H9 (cell line): ENCODE results near the gene WDR5B. TPM values are rescaled to one million over a fixed set of nuclear protein-coding genes. Genes with fewer than 3 reads are reported as not detected.

ENCODE experiments used
- DNase-seq: peaks from one replicate; pipeline ENCODE4 v3.0.0-alpha.2; 2017
- H2AFZ ChIP-seq: one replicate; pipeline ENCODE4 v1.6.1; 2013; ENCODE audit warnings: mild to moderate bottlenecking, low read length, control low read depth, moderate library complexity
- H2AK5ac ChIP-seq: 2 replicates; pipeline ENCODE4 v1.6.1; 2013; ENCODE audit warnings: low read length, control low read depth, mixed read lengths; ENCODE audit not compliant: insufficient read length
- H2BK120ac ChIP-seq: one replicate; pipeline ENCODE4 v1.6.1; 2013; ENCODE audit warnings: low read depth, mild to moderate bottlenecking, low read length, control low read depth, inconsistent platforms; ENCODE audit not compliant: poor library complexity, severe bottlenecking
- H2BK12ac ChIP-seq: 2 replicates; pipeline ENCODE4 v1.6.1; 2013; ENCODE audit warnings: low read length, control low read depth, mixed read lengths, low read depth; ENCODE audit not compliant: insufficient read length
- H2BK15ac ChIP-seq: 2 replicates; pipeline ENCODE4 v1.6.1; 2013; ENCODE audit warnings: low read depth, low read length, control low read depth
- H2BK20ac ChIP-seq: one replicate; pipeline ENCODE4 v1.6.1; 2013; ENCODE audit warnings: low read depth, mild to moderate bottlenecking, low read length, control low read depth, inconsistent platforms; ENCODE audit not compliant: poor library complexity, severe bottlenecking
- H2BK5ac ChIP-seq: 2 replicates; pipeline ENCODE4 v1.6.1; 2013; ENCODE audit warnings: low read length, control low read depth, mixed read lengths; ENCODE audit not compliant: insufficient read length
- H3K14ac ChIP-seq: 2 replicates; pipeline ENCODE4 v1.6.1; 2013; ENCODE audit warnings: low read length, control low read depth; ENCODE audit not compliant: insufficient read depth
- H3K18ac ChIP-seq: 2 replicates; pipeline ENCODE4 v1.6.1; 2013; ENCODE audit warnings: low read depth, mild to moderate bottlenecking, mixed read lengths, low read length, control low read depth; ENCODE audit not compliant: insufficient read length
- H3K23ac ChIP-seq: 2 replicates; pipeline ENCODE4 v1.6.1; 2013; ENCODE audit warnings: low read length, control low read depth, mixed read lengths, low read depth; ENCODE audit not compliant: insufficient read length
- H3K23me2 ChIP-seq: 2 replicates; pipeline ENCODE4 v1.6.1; 2013; ENCODE audit warnings: low read depth, mild to moderate bottlenecking, mixed read lengths, low read length, control low read depth; ENCODE audit not compliant: insufficient read length, poor library complexity, severe bottlenecking
- H3K27ac ChIP-seq: 2 replicates; pipeline ENCODE4 v1.5.1; 2013; ENCODE audit warnings: low read length, control low read depth, mixed read lengths, low read depth; ENCODE audit not compliant: insufficient read length
- H3K27me3 ChIP-seq: 2 replicates; pipeline ENCODE4 v1.6.1; 2013; ENCODE audit warnings: low read length, control low read depth, inconsistent platforms; ENCODE audit not compliant: insufficient read depth
- H3K4ac ChIP-seq: 2 replicates; pipeline ENCODE4 v1.6.1; 2013; ENCODE audit warnings: low read depth, mild to moderate bottlenecking, control low read depth, inconsistent platforms, low read length, moderate library complexity
- H3K4me1 ChIP-seq: 2 replicates; pipeline ENCODE4 v1.6.1; 2013; ENCODE audit warnings: low read length, control low read depth, inconsistent platforms; ENCODE audit not compliant: insufficient read depth
- H3K4me2 ChIP-seq: 2 replicates; pipeline ENCODE4 v1.6.1; 2013; ENCODE audit warnings: low read length, control low read depth, mixed read lengths; ENCODE audit not compliant: insufficient read length, insufficient read depth
- H3K56ac ChIP-seq: 2 replicates; pipeline ENCODE4 v1.6.1; 2013; ENCODE audit warnings: low read depth, mild to moderate bottlenecking, mixed read lengths, low read length, control low read depth; ENCODE audit not compliant: insufficient read length
- H3K79me1 ChIP-seq: 2 replicates; pipeline ENCODE4 v1.6.1; 2013; ENCODE audit warnings: low read depth, mild to moderate bottlenecking, moderate library complexity, low read length, control low read depth, inconsistent platforms; ENCODE audit not compliant: insufficient read depth, poor library complexity, severe bottlenecking
- H3K79me2 ChIP-seq: 2 replicates; pipeline ENCODE4 v1.6.1; 2013; ENCODE audit warnings: low read length, control low read depth, inconsistent platforms; ENCODE audit not compliant: insufficient read depth
- H3K9ac ChIP-seq: 2 replicates; pipeline ENCODE4 v1.6.1; 2013; ENCODE audit warnings: low read length, control low read depth, mixed read lengths; ENCODE audit not compliant: insufficient read length; ENCODE audit errors: extremely low read depth
- H3K9me3 ChIP-seq: one replicate; pipeline ENCODE4 v1.6.1; 2013; ENCODE audit warnings: low read depth, low read length, inconsistent platforms; ENCODE audit not compliant: control insufficient read depth
- H3T11ph ChIP-seq: one replicate; pipeline ENCODE4 v1.6.1; 2013; ENCODE audit warnings: mild to moderate bottlenecking, low read length, control low read depth, inconsistent platforms
- H4K20me1 ChIP-seq: one replicate; pipeline ENCODE4 v1.6.1; 2013; ENCODE audit not compliant: control insufficient read depth, insufficient read length, insufficient read depth
- H4K5ac ChIP-seq: 2 replicates; pipeline ENCODE4 v1.6.1; 2013; ENCODE audit warnings: low read depth, mild to moderate bottlenecking, mixed read lengths, low read length, control low read depth; ENCODE audit not compliant: insufficient read length
- H4K8ac ChIP-seq: replicated peaks from 2 replicates; pipeline ENCODE4 v1.6.1; 2013; ENCODE audit warnings: low read length, control low read depth, mixed read lengths, low read depth; ENCODE audit not compliant: insufficient read length
- H4K91ac ChIP-seq: 2 replicates; pipeline ENCODE4 v1.6.1; 2013; ENCODE audit warnings: low read depth, mild to moderate bottlenecking, moderate library complexity, mixed read lengths, low read length, control low read depth; ENCODE audit not compliant: insufficient read length
- H3K27ac Mint-ChIP-seq, 3 experiments: 2 replicates in 2 of 3; 3 replicates in 1 of 3; pipeline ENCODE4 v1.8.0; 2020 to 2021; ENCODE audit warnings: mixed read lengths in 3 of 3, mild to moderate bottlenecking in 1 of 3, moderate library complexity in 1 of 3
- H3K27me3 Mint-ChIP-seq: 2 replicates; pipeline ENCODE4 v1.8.0; 2021; ENCODE audit warnings: low read depth, mild to moderate bottlenecking, moderate library complexity, mixed read lengths
- H3K36me3 Mint-ChIP-seq, 3 experiments: 2 replicates in 2 of 3; 3 replicates in 1 of 3; pipeline ENCODE4 v1.8.0; 2020 to 2021; ENCODE audit warnings: low read depth in 3 of 3, mixed read lengths in 3 of 3; ENCODE audit not compliant: insufficient read depth in 1 of 3
- H3K4me1 Mint-ChIP-seq, 2 experiments: 2 replicates each; pipeline ENCODE4 v1.8.0; 2020; ENCODE audit warnings: mixed read lengths in 2 of 2
- H3K4me3 Mint-ChIP-seq, 2 experiments: 2 replicates in 1 of 2; 3 replicates in 1 of 2; pipeline ENCODE4 v1.8.0; 2020 to 2021; ENCODE audit warnings: mild to moderate bottlenecking in 2 of 2, mixed read lengths in 2 of 2, moderate library complexity in 1 of 2
- H3K9me3 Mint-ChIP-seq, 2 experiments: 2 replicates in 1 of 2; 3 replicates in 1 of 2; pipeline ENCODE4 v1.8.0; 2020; ENCODE audit warnings: mild to moderate bottlenecking in 2 of 2, mixed read lengths in 2 of 2, moderate library complexity in 1 of 2
- CTCF ChIP-seq: fragments of 200-600 bp; sonication (generic); conservative IDR thresholded peaks from 3 replicates; pipeline ENCODE4 v1.8.0; 2021; ENCODE audit warnings: antibody characterized with exemption, mild to moderate bottlenecking
- WGBS: extraction: QIAGEN DNeasy Blood & Tissue Kit; methylation state at CpG from one replicate; pipeline ENCODE4 v1.1.7; 2013; ENCODE audit warnings: missing lambda C conversion rate, low lambda C conversion rate, mixed read lengths; ENCODE audit not compliant: insufficient read length; ENCODE audit errors: extremely low coverage; 5-methylcytosine and 5-hydroxymethylcytosine counted together
- total RNA-seq: library from RNA; stranded (reverse); gene quantifications from 2 replicates; pipeline ENCODE4 v1.2.1, GENCODE V29; 2021

The WDR5B gene
- total RNA-seq, 1 experiment from 2014 or later = 3.7 TPM

DNA sequence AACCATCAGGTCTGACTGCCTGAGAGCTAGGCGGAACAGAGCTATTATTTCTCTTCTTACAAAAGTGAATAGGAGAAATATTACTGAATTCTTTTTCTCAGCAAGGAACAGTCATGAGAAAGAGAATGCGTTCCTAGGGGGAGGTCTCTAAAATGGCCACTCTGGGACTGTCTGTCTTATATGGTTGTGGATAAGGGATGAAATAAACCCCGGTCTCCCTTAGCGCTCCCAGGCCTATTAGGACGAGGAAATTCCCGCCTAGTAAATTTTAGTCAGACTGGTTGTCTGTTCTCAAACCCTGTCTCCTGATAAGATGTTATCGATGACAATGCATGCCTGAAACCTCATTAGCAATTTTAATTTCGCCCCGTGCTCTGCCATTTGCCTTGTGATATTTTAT, 20.1 kb upstream of the WDR5B start:
- no peak overlapping the region for H2BK20ac ChIP-seq
- Mint-ChIP-seq H3K27me3 (no peaks in the 10 kb centered on the region), H3K9me3 (peaks cover 0 to 3% of the 10 kb centered on the region in 2 experiments; a peak in 1 of 5 replicates), H3K4me1 (no peaks in the 10 kb centered on the region), H3K4me3 (no peak overlapping the region), H3K36me3 (peaks cover 32 to 81% (median 47%) of the 10 kb centered on the region in 3 experiments), H3K27ac (no peak overlapping the region)
- no peak overlapping the region for H3K18ac ChIP-seq
- H3K9me3 ChIP-seq = no peaks in the 10 kb centered on the region
- H4K20me1 ChIP-seq = no peaks in the 10 kb centered on the region
- no peaks in the 10 kb centered on the region for H3K27me3 ChIP-seq
- no peak overlapping the region for H3K56ac ChIP-seq
- H4K8ac ChIP-seq = no peak overlapping the region
- H4K5ac ChIP-seq = no peak overlapping the region
- no peak overlapping the region for H2BK12ac ChIP-seq
- no peak overlapping the region for H3K14ac ChIP-seq
- no peak for DNase-seq
- no peak overlapping the region for H3K27ac ChIP-seq
- no peaks in the 10 kb centered on the region for H3K4me1 ChIP-seq
- H3K23me2 ChIP-seq = no peaks in the 10 kb centered on the region
- H4K91ac ChIP-seq = no peak overlapping the region
- H2BK15ac ChIP-seq = no peak overlapping the region
- no peak overlapping the region for H3K23ac ChIP-seq
- H2AFZ ChIP-seq = no peak overlapping the region
- H3K4ac ChIP-seq = no peak overlapping the region
- H3K79me2 ChIP-seq = no peaks in the 10 kb centered on the region
- WGBS = no CpG with 5 or more reads among the region's 9 CpGs
- no peak overlapping the region for H3K4me2 ChIP-seq
- no peak overlapping the region for H2BK120ac ChIP-seq
- no peaks in the 10 kb centered on the region for H3K79me1 ChIP-seq
- no peak overlapping the region for H3K9ac ChIP-seq
- TF ChIP-seq CTCF = no peak
- H2AK5ac ChIP-seq = no peak overlapping the region
- no peak overlapping the region for H3T11ph ChIP-seq
- H2BK5ac ChIP-seq = no peak overlapping the region
